ENCODE measurements around the gene MAPK14.

Gene MAPK14

GRCh38 chr6:36098920-36099647 lies 71.5 kb downstream of the MAPK14 start:
- CTCF ChIA-PET: no interaction called here
- POLR2A ChIA-PET: no interaction called here
- TF ChIP-seq L3MBTL2 (conservative IDR thresholded peaks at IDR 0.05) (no peak), PKNOX1 (IDR thresholded peaks at IDR 0.05) (no peak), FOXA1 (IDR thresholded peaks at IDR 0.05) (no peak), HDGF (IDR thresholded peaks at IDR 0.05; ENCODE audit: borderline replicate concordance) (no peak), TARDBP (IDR thresholded peaks at IDR 0.05) (no peak), FOXM1 (IDR thresholded peaks at IDR 0.05; ENCODE audit: borderline replicate concordance) (no peak), ELF4 (IDR thresholded peaks at IDR 0.05) (no peak), SUZ12 (IDR thresholded peaks at IDR 0.05) (no peak), LEF1 (IDR thresholded peaks at IDR 0.05; ENCODE audit: borderline replicate concordance) (no peak)
- DNase-seq (ENCODE audit: extremely low spot score): no peak

GRCh38 chr6:36099869-36100483 lies 72.4 kb downstream of the MAPK14 start:
- no peak for DNase-seq (ENCODE audit: extremely low spot score)
- ChIA-PET CTCF (no interaction called here), POLR2A (no interaction called here)
- no peak for TF ChIP-seq LEF1 (IDR thresholded peaks at IDR 0.05; ENCODE audit: borderline replicate concordance)
- TF ChIP-seq CTBP1 (IDR thresholded peaks at IDR 0.05; ENCODE audit: borderline replicate concordance): no peak
- no peak for TF ChIP-seq FOXA1 (IDR thresholded peaks at IDR 0.05)
- TF ChIP-seq L3MBTL2 (conservative IDR thresholded peaks at IDR 0.05): no peak
- TF ChIP-seq SUZ12 (IDR thresholded peaks at IDR 0.05): no peak
- no peak for TF ChIP-seq TARDBP (IDR thresholded peaks at IDR 0.05)
- no peak for TF ChIP-seq FOXK2 (IDR thresholded peaks at IDR 0.05)
- no peak for TF ChIP-seq ZNF384 (IDR thresholded peaks at IDR 0.05)
- no peak for TF ChIP-seq FOXM1 (IDR thresholded peaks at IDR 0.05; ENCODE audit: borderline replicate concordance)
- TF ChIP-seq PKNOX1 (IDR thresholded peaks at IDR 0.05): no peak
- TF ChIP-seq NFRKB (IDR thresholded peaks at IDR 0.05): no peak
- no peak for TF ChIP-seq BHLHE40 (IDR thresholded peaks at IDR 0.05; ENCODE audit: borderline replicate concordance)
- no peak for TF ChIP-seq HDGF (IDR thresholded peaks at IDR 0.05; ENCODE audit: borderline replicate concordance)
- TF ChIP-seq ARNT (IDR thresholded peaks at IDR 0.05): no peak
- TF ChIP-seq ELF4 (IDR thresholded peaks at IDR 0.05): no peak

- POLR2A ChIA-PET: no interaction called here
- no peak for DNase-seq (ENCODE audit: extremely low spot score)
- TF ChIP-seq L3MBTL2 (conservative IDR thresholded peaks at IDR 0.05): no peak
- TF ChIP-seq CTBP1 (IDR thresholded peaks at IDR 0.05; ENCODE audit: borderline replicate concordance): no peak
- TF ChIP-seq ELF4 (IDR thresholded peaks at IDR 0.05): no peak
- TF ChIP-seq FOXA1 (IDR thresholded peaks at IDR 0.05): no peak
- no peak for TF ChIP-seq FOXK2 (IDR thresholded peaks at IDR 0.05)
- no peak for TF ChIP-seq SP1 (IDR thresholded peaks at IDR 0.05)
- TF ChIP-seq HDGF (IDR thresholded peaks at IDR 0.05; ENCODE audit: borderline replicate concordance): no peak
- no peak for TF ChIP-seq NFRKB (IDR thresholded peaks at IDR 0.05)
- CTCF ChIA-PET: no interaction called here
Measured at GRCh38 chr6:36101691-36102090, 74.1 kb downstream of the MAPK14 start.

GRCh38 chr6:36102853-36103252 lies 75.2 kb downstream of the MAPK14 start:
- DNase-seq (ENCODE audit: extremely low spot score): no peak
- TF ChIP-seq TARDBP (IDR thresholded peaks at IDR 0.05) (no peak), FOXK2 (IDR thresholded peaks at IDR 0.05) (no peak), ELF4 (IDR thresholded peaks at IDR 0.05) (no peak), L3MBTL2 (conservative IDR thresholded peaks at IDR 0.05) (no peak), LEF1 (IDR thresholded peaks at IDR 0.05; ENCODE audit: borderline replicate concordance) (no peak), NFRKB (IDR thresholded peaks at IDR 0.05) (no peak), HDGF (IDR thresholded peaks at IDR 0.05; ENCODE audit: borderline replicate concordance) (no peak), BHLHE40 (IDR thresholded peaks at IDR 0.05; ENCODE audit: borderline replicate concordance) (no peak)
- ChIA-PET POLR2A (no interaction called here), CTCF (interaction anchor here (1.2 kb wide), 1 partner anchor 8 kb away, joined by 6 read pairs; no protein-coding TSS in a partner anchor)

- CTCF ChIA-PET: no interaction called here
- TF ChIP-seq BHLHE40 (IDR thresholded peaks at IDR 0.05; ENCODE audit: borderline replicate concordance) (no peak), SP1 (IDR thresholded peaks at IDR 0.05) (no peak), NFRKB (IDR thresholded peaks at IDR 0.05) (no peak), ARNT (IDR thresholded peaks at IDR 0.05) (no peak), HDGF (IDR thresholded peaks at IDR 0.05; ENCODE audit: borderline replicate concordance) (no peak)
- no peak for DNase-seq (ENCODE audit: extremely low spot score)
- POLR2A ChIA-PET: interaction anchor here (1.2 kb wide), 1 partner anchor 77 kb away, joined by 4 read pairs; the partner anchor contains the start of gene MAPK14
Measured at GRCh38 chr6:36104836-36105235, 77.2 kb downstream of the MAPK14 start.

- POLR2A ChIA-PET: no interaction called here
- no peak for DNase-seq (ENCODE audit: extremely low spot score)
- CTCF ChIA-PET: no interaction called here
- TF ChIP-seq SP1 (IDR thresholded peaks at IDR 0.05) (no peak), ELF4 (IDR thresholded peaks at IDR 0.05) (no peak), SUZ12 (IDR thresholded peaks at IDR 0.05) (no peak), TARDBP (IDR thresholded peaks at IDR 0.05) (no peak), FOXA1 (IDR thresholded peaks at IDR 0.05) (no peak), HDGF (IDR thresholded peaks at IDR 0.05; ENCODE audit: borderline replicate concordance) (no peak), L3MBTL2 (conservative IDR thresholded peaks at IDR 0.05) (no peak), LEF1 (IDR thresholded peaks at IDR 0.05; ENCODE audit: borderline replicate concordance) (no peak), ZNF384 (IDR thresholded peaks at IDR 0.05) (no peak), ARNT (IDR thresholded peaks at IDR 0.05) (no peak), FOXM1 (IDR thresholded peaks at IDR 0.05; ENCODE audit: borderline replicate concordance) (no peak), BHLHE40 (IDR thresholded peaks at IDR 0.05; ENCODE audit: borderline replicate concordance) (no peak), NFRKB (IDR thresholded peaks at IDR 0.05) (no peak), FOXK2 (IDR thresholded peaks at IDR 0.05) (no peak), CTBP1 (IDR thresholded peaks at IDR 0.05; ENCODE audit: borderline replicate concordance) (no peak), PKNOX1 (IDR thresholded peaks at IDR 0.05) (no peak)
Measured at GRCh38 chr6:36109092-36109491, 81.5 kb downstream of the MAPK14 start.
